Measurements from ENCODE around the gene MYBL2.

The MYBL2 gene

GRCh38 chr20:43715511-43715910, 48.6 kb downstream of the MYBL2 start:
- H3K4me1 ChIP-seq (ENCODE audit: control insufficient read depth, insufficient read depth, low read length): no peaks in the 10 kb centered on the region
- H3K9me3 ChIP-seq (replicated peaks; ENCODE audit: low read length): no peaks in the 10 kb centered on the region
- no peaks in the 10 kb centered on the region for H3K27me3 ChIP-seq (ENCODE audit: control insufficient read depth, insufficient read depth, low read length)
- H3K36me3 ChIP-seq (ENCODE audit: insufficient read depth, low read length): peaks cover 2% of the 10 kb centered on the region
- no peak overlapping the region for H3K4me2 ChIP-seq (ENCODE audit: low read length)
- H3K4me3 ChIP-seq (ENCODE audit: low read length): no peak overlapping the region
- no peak overlapping the region for H3K9ac ChIP-seq (ENCODE audit: low read depth, low read length)

GRCh38 chr20:43716123-43716522, 49.2 kb downstream of the MYBL2 start:
- no peak overlapping the region for H3K4me3 ChIP-seq (ENCODE audit: low read length)
- H3K36me3 ChIP-seq (ENCODE audit: insufficient read depth, low read length): peaks cover 2% of the 10 kb centered on the region
- no peaks in the 10 kb centered on the region for H3K4me1 ChIP-seq (ENCODE audit: control insufficient read depth, insufficient read depth, low read length)
- no peak overlapping the region for H3K9ac ChIP-seq (ENCODE audit: low read depth, low read length)
- no peaks in the 10 kb centered on the region for H3K9me3 ChIP-seq (replicated peaks; ENCODE audit: low read length)
- H3K27me3 ChIP-seq (ENCODE audit: control insufficient read depth, insufficient read depth, low read length): peaks cover 4% of the 10 kb centered on the region
- H3K4me2 ChIP-seq (ENCODE audit: low read length): no peak overlapping the region

GRCh38 chr20:43716757-43717615, 50.1 kb downstream of the MYBL2 start:
- Histone ChIP-seq H3K4me3 (ENCODE audit: low read length) (no peak overlapping the region), H3K36me3 (ENCODE audit: insufficient read depth, low read length) (peaks cover 2% of the 10 kb centered on the region), H3K4me2 (ENCODE audit: low read length) (no peak overlapping the region), H3K27me3 (ENCODE audit: control insufficient read depth, insufficient read depth, low read length) (peaks cover 4% of the 10 kb centered on the region), H3K9me3 (replicated peaks; ENCODE audit: low read length) (no peaks in the 10 kb centered on the region), H3K4me1 (ENCODE audit: control insufficient read depth, insufficient read depth, low read length) (no peaks in the 10 kb centered on the region), H3K9ac (ENCODE audit: low read depth, low read length) (no peak overlapping the region)

- Histone ChIP-seq H3K4me2 (ENCODE audit: low read length) (no peak overlapping the region), H3K4me3 (ENCODE audit: low read length) (no peak overlapping the region), H3K36me3 (ENCODE audit: insufficient read depth, low read length) (peaks cover 2% of the 10 kb centered on the region), H3K9me3 (replicated peaks; ENCODE audit: low read length) (no peaks in the 10 kb centered on the region), H3K4me1 (ENCODE audit: control insufficient read depth, insufficient read depth, low read length) (no peaks in the 10 kb centered on the region), H3K9ac (ENCODE audit: low read depth, low read length) (no peak overlapping the region), H3K27me3 (ENCODE audit: control insufficient read depth, insufficient read depth, low read length) (peaks cover 4% of the 10 kb centered on the region)
These were observed 50.7 kb downstream of the MYBL2 start for GRCh38 chr20:43717616-43717995.

- H3K4me1 ChIP-seq (ENCODE audit: control insufficient read depth, insufficient read depth, low read length): no peaks in the 10 kb centered on the region
These were observed 53.1 kb downstream of the MYBL2 start for GRCh38 chr20:43720007-43720406.

GRCh38 chr20:43721097-43721428, 54.1 kb downstream of the MYBL2 start:
- no peaks in the 10 kb centered on the region for H3K4me1 ChIP-seq (ENCODE audit: control insufficient read depth, insufficient read depth, low read length)
- H3K9me3 ChIP-seq (replicated peaks; ENCODE audit: low read length): no peaks in the 10 kb centered on the region
- H3K27me3 ChIP-seq (ENCODE audit: control insufficient read depth, insufficient read depth, low read length): peaks cover 4% of the 10 kb centered on the region
- no peak overlapping the region for H3K4me2 ChIP-seq (ENCODE audit: low read length)
- H3K36me3 ChIP-seq (ENCODE audit: insufficient read depth, low read length): no peaks in the 10 kb centered on the region
- H3K9ac ChIP-seq (ENCODE audit: low read depth, low read length): no peak overlapping the region
- no peak overlapping the region for H3K4me3 ChIP-seq (ENCODE audit: low read length)

More at GRCh38 chr20:43720007-43720406, 53.1 kb downstream of the MYBL2 start:
- H3K9me3 ChIP-seq (replicated peaks; ENCODE audit: low read length): no peaks in the 10 kb centered on the region
- H3K4me3 ChIP-seq (ENCODE audit: low read length): no peak overlapping the region
- peaks cover 4% of the 10 kb centered on the region for H3K27me3 ChIP-seq (ENCODE audit: control insufficient read depth, insufficient read depth, low read length)
- H3K36me3 ChIP-seq (ENCODE audit: insufficient read depth, low read length): peaks cover 2% of the 10 kb centered on the region
- no peak overlapping the region for H3K9ac ChIP-seq (ENCODE audit: low read depth, low read length)
- no peak overlapping the region for H3K4me2 ChIP-seq (ENCODE audit: low read length)

GRCh38 chr20:43721429-43722152, 54.7 kb downstream of the MYBL2 start:
- Histone ChIP-seq H3K4me1 (ENCODE audit: control insufficient read depth, insufficient read depth, low read length) (no peaks in the 10 kb centered on the region), H3K4me2 (ENCODE audit: low read length) (no peak overlapping the region), H3K9me3 (replicated peaks; ENCODE audit: low read length) (no peaks in the 10 kb centered on the region), H3K4me3 (ENCODE audit: low read length) (no peak overlapping the region), H3K36me3 (ENCODE audit: insufficient read depth, low read length) (no peaks in the 10 kb centered on the region), H3K27me3 (ENCODE audit: control insufficient read depth, insufficient read depth, low read length) (peaks cover 4% of the 10 kb centered on the region), H3K9ac (ENCODE audit: low read depth, low read length) (no peak overlapping the region)

GRCh38 chr20:43722153-43722505, 55.2 kb downstream of the MYBL2 start:
- Histone ChIP-seq H3K4me2 (ENCODE audit: low read length) (no peak overlapping the region), H3K9me3 (replicated peaks; ENCODE audit: low read length) (no peaks in the 10 kb centered on the region), H3K36me3 (ENCODE audit: insufficient read depth, low read length) (no peaks in the 10 kb centered on the region), H3K9ac (ENCODE audit: low read depth, low read length) (no peak overlapping the region), H3K27me3 (ENCODE audit: control insufficient read depth, insufficient read depth, low read length) (peaks cover 4% of the 10 kb centered on the region), H3K4me3 (ENCODE audit: low read length) (no peak overlapping the region), H3K4me1 (ENCODE audit: control insufficient read depth, insufficient read depth, low read length) (no peaks in the 10 kb centered on the region)

- Histone ChIP-seq H3K27me3 (ENCODE audit: control insufficient read depth, insufficient read depth, low read length) (peaks cover 4% of the 10 kb centered on the region), H3K4me2 (ENCODE audit: low read length) (no peak overlapping the region), H3K4me1 (ENCODE audit: control insufficient read depth, insufficient read depth, low read length) (no peaks in the 10 kb centered on the region), H3K4me3 (ENCODE audit: low read length) (no peak overlapping the region), H3K36me3 (ENCODE audit: insufficient read depth, low read length) (no peaks in the 10 kb centered on the region), H3K9ac (ENCODE audit: low read depth, low read length) (no peak overlapping the region), H3K9me3 (replicated peaks; ENCODE audit: low read length) (no peaks in the 10 kb centered on the region)
These were observed 56.3 kb downstream of the MYBL2 start for GRCh38 chr20:43723186-43723585.

GRCh38 chr20:43723735-43724134, 56.8 kb downstream of the MYBL2 start:
- H3K4me3 ChIP-seq (ENCODE audit: low read length): no peak overlapping the region
- no peaks in the 10 kb centered on the region for H3K9me3 ChIP-seq (replicated peaks; ENCODE audit: low read length)
- H3K4me2 ChIP-seq (ENCODE audit: low read length): no peak overlapping the region
- no peak overlapping the region for H3K9ac ChIP-seq (ENCODE audit: low read depth, low read length)
- no peaks in the 10 kb centered on the region for H3K4me1 ChIP-seq (ENCODE audit: control insufficient read depth, insufficient read depth, low read length)
- H3K27me3 ChIP-seq (ENCODE audit: control insufficient read depth, insufficient read depth, low read length): peaks cover 4% of the 10 kb centered on the region
- H3K36me3 ChIP-seq (ENCODE audit: insufficient read depth, low read length): no peaks in the 10 kb centered on the region

GRCh38 chr20:43724383-43724782, 57.5 kb downstream of the MYBL2 start:
- H3K4me2 ChIP-seq (ENCODE audit: low read length): no peak overlapping the region
- no peaks in the 10 kb centered on the region for H3K9me3 ChIP-seq (replicated peaks; ENCODE audit: low read length)
- no peak overlapping the region for H3K4me3 ChIP-seq (ENCODE audit: low read length)
- no peaks in the 10 kb centered on the region for H3K36me3 ChIP-seq (ENCODE audit: insufficient read depth, low read length)
- peaks cover 4% of the 10 kb centered on the region for H3K27me3 ChIP-seq (ENCODE audit: control insufficient read depth, insufficient read depth, low read length)
- H3K9ac ChIP-seq (ENCODE audit: low read depth, low read length): no peak overlapping the region
- H3K4me1 ChIP-seq (ENCODE audit: control insufficient read depth, insufficient read depth, low read length): no peaks in the 10 kb centered on the region

GRCh38 chr20:43725666-43726065, 58.8 kb downstream of the MYBL2 start:
- Histone ChIP-seq H3K27me3 (ENCODE audit: control insufficient read depth, insufficient read depth, low read length) (peaks cover 2% of the 10 kb centered on the region), H3K4me1 (ENCODE audit: control insufficient read depth, insufficient read depth, low read length) (no peaks in the 10 kb centered on the region), H3K36me3 (ENCODE audit: insufficient read depth, low read length) (no peaks in the 10 kb centered on the region), H3K4me3 (ENCODE audit: low read length) (no peak overlapping the region), H3K9me3 (replicated peaks; ENCODE audit: low read length) (no peaks in the 10 kb centered on the region), H3K9ac (ENCODE audit: low read depth, low read length) (no peak overlapping the region), H3K4me2 (ENCODE audit: low read length) (no peak overlapping the region)
